NCI-H82 (cell line): ENCODE results near the gene ARHGAP15.
"Not testable (repeated sequence)": the region's sequence is repeated elsewhere in the genome, so short reads cannot be mapped to it uniquely, and the experiment has no call there.

Experiments used
- DNase-seq: peaks from one replicate; lab custom pipeline; 2025; lab: John Stamatoyannopoulos, UW

The ARHGAP15 gene

DNA sequence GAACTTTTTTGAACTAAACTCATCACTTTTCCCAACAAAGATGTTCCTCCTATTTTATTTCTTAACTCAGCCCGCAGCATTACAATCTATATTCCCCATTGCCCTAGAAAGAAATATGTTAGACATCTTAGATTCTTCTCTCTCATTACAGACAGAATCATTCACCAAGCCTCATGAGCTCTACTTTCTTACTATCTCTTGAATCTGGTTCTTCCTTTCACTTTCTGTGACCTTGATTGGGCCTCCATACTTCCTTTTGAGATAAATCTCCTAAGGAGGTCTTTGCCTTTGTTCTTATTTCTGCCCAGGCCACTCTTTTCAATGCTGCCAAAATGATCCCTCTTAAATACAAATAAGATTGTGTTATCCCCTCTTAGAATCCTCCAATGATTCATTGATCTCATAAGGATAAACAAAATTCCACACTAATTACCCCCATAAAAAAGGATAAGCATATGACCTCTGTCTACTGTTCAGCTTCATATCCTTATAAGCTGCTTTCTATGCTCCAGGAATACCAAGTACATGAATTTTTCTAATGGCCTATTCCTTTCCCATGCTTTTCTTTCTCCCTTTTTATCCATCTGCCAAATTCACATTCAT, 400.0 kb downstream of the ARHGAP15 start:
- peak; percentile 79 for DNase-seq

DNA sequence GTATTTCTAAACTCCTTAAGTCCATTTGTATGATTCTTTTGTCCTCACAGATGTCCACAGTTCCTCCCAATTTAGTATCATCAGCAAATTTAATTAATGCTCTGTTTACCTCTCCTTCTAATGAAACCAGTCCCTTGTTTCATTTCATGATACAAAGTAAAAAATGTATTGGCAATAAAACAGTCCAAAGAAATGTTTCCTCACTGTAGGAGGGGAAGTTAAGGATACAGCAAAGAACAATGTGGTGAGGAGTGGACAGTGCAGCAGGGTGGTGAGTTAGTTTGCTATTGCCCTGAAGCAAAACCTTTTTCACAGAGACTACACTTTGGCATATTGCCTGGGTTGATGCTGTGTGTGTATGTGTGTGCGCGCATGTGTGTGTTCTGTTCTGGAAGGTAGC, 401.5 kb downstream of the ARHGAP15 start:
- no peak for DNase-seq

DNA sequence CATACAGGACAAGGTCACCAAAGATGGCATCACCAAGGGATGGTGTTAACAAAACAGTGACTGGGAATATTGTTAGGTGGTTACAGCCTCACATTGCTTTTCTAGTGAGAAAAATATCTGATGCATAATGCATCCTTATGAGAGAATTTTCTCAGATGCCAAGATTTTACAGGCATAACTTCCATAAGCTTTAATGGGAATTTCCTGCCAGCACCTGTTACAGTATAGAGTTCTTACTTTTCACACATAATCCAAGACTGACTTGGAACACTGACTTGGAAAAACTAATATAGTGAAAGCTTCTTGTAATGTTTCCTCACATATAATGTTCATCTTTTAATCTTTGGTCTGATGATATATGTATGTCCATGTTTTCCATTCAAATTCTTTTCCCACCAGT, 402.8 kb downstream of the ARHGAP15 start:
- DNase-seq = no peak

DNA sequence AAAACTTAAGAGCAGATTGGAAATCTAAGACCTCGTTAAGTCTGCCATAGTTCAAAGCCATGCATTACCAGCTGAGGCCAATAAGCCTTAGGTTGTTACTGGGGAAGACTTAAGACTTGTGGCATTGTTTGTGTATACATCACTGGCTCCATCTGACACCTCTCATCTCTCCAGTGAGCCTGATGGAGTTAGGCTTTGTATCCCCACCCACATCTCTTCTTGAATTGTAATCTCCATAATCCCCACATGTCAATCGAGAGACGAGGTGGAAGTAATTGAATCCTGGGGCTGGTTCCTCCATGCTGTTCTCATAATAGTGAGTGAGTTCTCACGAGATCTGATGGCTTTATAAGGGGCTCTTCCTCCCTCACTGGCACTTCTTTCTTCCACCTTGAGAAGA, 404.6 kb downstream of the ARHGAP15 start:
- DNase-seq = peak; percentile 98

DNA sequence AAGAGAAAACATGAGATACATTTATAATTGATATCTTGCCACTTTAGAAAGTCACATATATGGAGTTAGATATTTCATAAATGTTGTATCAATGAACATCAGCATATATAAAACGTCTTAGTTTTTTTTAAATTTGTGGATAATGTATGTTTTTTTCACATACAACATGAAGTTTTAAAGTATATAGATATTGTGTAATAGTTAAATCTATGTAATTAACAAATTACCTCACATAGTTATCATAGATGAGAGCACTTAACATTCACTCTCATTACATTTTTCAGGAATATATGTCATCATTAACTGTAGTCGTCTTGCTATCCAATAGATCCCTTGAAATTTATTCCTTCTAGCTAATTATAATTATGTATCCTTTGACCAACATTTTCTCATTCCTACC, 406.6 kb downstream of the ARHGAP15 start:
- DNase-seq = no peak

DNA sequence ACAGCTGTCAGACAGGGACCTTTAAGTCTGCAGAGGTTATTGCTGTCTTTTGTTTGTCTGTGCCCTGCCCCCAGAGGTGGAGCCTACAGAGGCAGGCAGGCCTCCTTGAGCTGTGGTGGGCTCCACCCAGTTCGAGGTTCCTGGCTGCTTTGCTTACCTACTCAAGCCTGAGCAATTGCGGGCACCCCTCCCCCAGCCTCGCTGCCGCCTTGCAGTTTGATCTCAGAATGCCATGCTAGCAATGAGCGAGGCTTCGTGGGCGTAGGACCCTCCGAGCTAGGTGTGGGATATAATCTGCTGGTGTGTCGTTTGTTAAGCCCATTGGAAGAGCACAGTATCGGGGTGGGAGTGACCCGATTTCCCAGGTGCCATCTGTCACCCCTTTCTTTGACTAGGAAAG, 412.7 kb downstream of the ARHGAP15 start:
- not testable (repeated sequence) for DNase-seq

DNA sequence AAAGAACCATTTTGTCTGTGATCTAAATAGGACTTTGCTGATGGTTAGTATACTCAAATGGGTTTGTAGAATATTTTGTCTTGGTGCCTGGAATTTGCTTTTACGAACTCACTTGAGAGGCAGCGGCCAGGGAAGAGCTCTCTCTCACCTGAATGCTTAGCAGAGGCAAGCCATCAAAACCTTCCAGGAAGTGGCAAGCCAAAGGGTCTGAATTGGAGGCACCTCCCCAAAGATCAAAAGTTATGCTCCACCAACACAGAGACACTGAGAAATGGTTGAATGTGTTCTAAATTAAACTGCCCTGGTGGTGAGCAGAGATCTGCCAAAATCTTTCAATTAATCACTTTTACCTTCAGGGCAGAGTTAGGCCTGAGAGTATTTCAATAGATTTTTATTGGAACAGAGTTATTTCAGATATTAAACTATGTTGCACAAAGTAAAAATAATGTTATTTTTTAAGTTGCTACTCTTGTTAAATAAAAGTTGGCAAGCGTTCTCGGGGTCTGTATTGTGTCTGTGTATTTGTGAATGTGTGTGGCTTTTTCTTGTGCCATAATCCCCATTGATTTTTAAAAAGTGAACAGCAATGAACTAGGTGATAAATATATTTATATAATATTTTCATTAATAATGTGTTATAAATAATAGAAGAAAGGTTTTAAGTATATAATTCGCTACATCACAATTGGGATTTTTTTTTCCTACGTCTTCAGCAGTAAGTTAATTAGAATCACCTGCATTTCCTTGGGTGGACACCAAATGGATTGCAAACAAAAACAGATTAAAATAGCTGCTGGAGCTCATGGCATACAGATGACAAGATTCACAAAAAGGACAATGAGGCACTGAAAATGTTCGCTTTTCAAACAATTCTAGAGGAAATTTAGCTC, 416.1 kb downstream of the ARHGAP15 start:
- DNase-seq = no peak

DNA sequence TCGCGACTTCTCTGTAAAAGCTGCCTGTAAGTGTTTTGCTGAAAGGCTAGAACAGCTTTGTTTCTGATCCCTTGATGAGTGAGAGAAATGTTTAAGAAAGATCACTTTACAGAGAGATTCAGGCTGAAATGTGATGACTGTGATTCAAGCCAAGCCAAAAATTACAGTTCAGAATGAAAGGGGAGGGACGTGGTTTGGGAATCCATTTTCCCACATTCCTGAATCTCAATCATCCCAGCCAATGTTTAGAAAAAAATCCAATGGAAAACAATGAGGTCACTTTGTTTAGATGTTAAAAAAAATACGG, 416.7 kb downstream of the ARHGAP15 start:
- no peak for DNase-seq

DNA sequence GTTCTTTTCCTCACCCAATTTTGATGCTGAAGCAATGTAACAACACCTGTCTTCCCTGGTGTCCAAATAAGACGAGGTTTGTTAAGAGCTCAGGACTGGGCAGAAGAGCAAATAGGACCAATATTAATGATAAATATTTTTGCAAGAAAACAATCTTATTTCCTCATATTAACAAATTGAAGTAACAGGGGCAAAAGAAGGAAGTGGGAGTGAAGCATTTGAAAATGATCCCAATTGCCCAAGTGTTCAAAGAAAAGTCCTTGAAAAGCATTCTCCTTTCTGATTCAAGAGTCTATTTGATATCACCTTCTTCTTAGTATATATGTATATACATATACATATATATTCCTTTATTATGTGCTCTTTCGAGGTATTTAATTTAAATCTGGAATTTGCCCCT, 418.8 kb downstream of the ARHGAP15 start:
- DNase-seq = no peak

DNA sequence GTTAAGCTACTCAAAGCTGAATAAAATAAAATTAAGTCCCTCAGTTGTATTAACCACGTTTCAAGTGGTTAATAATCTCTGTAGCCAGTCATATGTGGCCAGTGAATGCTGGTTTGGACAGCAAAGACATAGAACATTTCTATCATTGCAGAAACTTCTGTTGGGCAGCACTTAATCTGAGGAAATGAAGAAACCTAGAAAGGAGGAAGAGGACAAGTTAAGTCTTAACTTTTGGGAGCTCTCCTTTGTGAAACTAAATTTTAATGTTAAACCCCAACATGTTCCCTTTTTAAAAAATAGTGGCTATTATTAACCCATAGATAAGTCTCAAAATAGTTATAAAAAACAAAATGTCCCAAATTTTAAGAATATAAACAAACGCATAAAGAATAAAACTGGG, 421.3 kb downstream of the ARHGAP15 start:
- no peak for DNase-seq

DNA sequence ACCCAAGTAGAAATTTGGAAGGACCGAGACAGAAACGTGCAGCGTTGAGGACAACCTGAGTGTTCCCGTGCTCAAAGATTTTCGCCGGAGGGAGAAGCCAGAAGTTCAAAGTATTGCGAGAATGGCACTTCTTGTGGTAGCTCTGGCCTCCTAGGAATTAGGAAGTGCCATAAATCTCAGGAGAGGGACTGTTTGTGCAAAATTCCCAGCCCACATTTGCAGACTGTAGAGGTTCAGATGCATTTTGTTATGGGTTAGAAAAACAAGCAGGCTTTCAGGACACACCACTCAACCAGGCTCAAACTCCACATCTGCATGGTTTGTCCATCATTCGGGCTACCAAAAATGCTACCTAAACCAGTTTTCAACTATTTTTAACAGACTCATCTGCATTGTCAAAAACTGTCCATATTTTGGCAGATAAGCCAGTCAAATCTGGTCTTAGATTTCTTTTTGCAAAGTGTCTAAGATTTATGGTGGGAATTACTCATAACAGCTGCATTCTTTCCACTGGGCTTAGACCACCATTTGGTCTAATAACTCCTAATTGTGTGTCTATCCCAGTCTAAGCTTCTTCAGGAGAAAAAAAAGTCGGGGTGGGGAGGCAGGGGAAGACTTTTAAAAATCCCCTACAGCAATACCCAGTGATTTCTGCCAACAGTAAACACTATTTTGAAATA, 422.9 kb downstream of the ARHGAP15 start:
- DNase-seq = no peak

DNA sequence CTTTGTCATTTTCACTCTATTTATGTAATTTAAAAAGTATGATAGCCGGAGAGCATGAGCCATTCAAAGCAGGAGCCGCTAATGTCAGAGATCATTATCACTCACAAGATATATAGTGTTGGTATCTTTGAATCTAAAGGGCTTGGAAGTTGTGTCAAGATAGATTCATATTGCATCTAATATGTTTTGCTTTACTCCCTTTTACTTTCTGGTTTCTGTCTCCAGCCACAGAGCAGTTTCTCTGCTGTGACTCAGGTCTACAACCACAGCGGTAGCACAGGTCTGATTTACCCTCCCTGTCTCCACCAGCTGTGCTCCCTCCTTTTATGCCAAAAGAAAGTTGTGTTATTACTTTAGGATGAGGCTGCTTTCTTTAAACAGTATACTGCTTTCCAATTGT, 424.0 kb downstream of the ARHGAP15 start:
- no peak for DNase-seq

DNA sequence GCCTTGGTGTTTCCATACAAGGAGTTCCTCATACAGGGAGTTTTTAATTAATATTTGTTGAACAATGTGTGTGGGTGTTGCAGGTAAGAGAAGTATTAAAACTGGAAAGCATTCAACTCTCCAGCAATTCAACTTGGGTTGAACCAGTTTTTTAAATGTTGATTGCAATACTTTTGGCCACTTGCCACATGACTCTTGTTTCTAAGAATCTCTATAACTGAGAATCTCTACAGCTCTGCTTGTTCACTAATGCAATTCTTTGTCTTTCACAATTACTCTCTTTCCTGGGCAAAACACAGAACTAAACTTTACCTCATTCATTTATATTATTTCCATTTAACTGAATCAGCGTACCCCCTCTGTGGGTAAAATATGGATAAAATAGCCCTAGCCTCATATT, 429.4 kb downstream of the ARHGAP15 start:
- DNase-seq = no peak

DNA sequence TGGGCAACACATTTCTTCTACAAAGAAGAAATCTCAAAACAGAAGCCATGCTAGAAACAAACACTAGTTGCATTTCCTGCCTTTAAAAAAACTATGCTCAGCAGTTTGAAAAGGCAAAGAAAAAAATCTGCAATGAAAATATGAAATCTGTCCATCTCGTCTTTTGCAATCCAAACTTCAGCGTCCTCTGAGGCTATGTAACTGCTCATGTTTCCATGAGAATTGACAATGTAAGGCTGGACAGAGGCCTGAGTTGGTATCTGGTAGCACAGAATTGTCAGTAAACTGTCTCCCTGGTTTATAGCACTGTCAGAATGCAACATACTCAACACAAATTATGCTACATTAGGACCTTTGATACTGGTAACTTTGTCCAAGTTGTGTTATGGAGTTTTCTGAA, 429.9 kb downstream of the ARHGAP15 start:
- DNase-seq = no peak

DNA sequence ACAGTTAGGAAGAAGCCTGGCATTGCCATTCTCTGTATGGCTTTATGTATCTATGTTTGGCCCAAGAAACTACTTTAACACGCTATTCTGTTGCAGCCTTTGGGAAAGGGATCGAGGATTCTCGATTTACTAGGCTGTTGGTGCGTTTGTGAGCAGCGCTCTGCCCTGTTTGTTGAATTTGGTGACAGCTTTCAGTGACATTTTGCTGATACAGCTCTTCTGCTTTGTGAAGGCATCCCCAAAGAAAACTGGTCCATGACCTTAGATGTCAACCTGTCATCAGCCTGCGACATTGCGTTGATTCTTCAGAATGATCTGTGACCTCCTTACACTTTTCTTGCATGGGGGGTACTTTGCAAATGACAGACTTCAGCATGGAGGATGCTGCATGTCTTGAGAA, 431.5 kb downstream of the ARHGAP15 start:
- DNase-seq = no peak

DNA sequence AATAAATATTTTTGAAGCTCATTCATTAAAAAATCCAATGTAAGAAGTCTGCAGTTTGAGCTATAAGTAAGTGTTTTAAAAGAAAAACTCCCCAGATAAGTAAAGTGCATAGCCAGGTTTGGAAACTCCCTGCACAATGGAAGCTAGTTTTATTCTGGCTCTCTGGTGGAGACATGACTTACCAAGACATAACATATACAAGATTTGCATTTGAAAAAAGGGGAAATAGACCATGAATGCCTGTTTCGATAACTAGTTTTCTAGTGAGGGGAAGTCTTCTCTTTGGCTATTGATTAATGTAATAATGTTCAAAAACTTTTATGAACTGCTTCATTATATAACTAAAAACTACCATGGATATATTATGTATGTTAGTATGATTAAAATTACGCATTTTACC, 435.2 kb downstream of the ARHGAP15 start:
- DNase-seq = no peak

DNA sequence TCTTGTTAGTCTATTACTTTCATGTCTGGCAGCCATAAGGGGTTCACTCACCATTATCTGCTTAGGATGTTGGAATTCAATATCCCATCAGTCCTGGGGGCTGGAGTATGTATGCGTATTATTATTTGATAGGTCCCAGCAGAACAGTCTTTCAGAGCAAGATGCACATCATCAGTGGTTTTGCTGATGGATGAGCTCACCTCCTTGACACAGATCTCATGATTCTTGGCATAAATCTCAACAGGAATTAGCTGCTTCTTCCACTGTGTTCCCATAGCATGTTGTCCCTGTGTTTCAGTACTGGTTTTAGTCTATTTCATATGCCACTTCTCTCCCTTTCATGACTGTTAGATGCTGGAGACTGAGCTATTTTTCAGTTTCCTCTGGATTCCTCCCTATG, 442.5 kb downstream of the ARHGAP15 start:
- DNase-seq = no peak

DNA sequence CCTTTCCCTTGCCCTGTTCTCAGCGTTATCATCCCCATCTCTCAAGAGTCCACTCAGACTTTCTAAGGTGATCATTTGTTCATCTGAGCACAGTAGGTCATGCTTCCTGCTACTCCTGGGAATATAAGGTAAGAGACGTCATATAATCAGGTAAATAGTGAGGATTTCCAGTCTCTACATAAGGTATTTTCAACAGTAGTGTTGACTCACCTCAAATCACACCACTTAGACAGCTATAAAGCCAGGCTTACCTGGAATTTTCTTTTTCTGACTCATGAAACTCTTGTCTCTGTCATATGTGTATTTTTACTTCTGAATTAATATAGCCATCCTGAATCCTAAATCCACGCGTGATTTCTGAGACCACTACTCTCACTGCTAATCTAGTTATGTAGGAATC, 443.2 kb downstream of the ARHGAP15 start:
- no peak for DNase-seq

DNA sequence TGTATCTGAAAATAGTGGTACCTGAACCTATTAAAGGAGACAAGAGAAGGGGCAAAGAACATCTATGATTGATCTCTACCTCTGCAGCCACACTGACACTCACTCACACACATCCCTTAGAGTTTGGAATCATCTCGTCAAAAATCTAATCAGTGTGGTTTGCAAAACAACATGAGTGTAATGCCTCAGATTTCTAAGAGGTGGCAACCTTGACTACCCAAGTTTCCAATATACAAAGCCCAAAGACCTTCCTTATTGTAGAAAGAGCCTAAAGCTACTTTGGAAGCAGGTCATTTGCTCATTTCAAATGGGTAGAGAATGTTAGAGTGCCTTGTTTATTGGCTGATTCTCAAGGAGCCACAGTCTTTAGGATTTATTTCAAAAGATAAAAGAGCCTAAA, 444.9 kb downstream of the ARHGAP15 start:
- peak; percentile 17 for DNase-seq

DNA sequence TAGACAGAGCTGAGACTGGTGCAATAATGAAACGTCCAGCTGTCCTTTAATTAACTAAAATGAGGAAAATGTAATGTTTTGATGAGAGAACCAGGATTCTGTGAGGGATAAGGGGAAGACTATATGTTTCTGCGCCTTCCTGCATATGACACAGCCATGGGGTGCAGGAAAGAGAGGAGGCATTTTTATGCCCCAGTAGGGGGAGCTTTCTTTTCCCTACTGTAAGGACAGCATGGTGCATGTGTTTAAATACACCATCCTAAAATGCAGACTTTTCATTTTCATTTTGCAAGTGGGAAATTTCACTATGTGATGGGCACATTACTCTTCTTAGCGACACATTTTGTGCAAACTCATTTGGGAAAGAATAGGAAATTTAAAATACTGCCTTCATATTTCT, 446.1 kb downstream of the ARHGAP15 start:
- DNase-seq = peak; percentile 60

DNA sequence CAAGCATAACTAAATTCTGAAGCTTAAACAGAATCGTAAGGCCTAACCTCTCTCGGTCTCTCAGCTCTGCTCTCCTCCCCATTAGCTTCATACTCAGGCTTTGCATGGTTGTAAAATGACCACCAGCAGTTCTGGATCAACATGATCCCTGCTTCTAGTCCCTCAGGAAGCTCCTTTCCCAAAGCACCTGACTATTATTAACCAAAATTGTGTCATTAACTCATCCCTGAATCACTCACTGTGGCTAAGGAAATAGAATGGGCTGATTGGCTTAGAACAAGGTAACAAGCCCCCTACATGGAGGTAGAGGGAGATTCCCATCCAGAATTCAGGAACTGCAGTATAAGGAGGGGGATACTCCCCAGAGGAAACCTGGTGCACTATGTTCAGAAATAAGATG, 448.3 kb downstream of the ARHGAP15 start:
- DNase-seq = no peak

DNA sequence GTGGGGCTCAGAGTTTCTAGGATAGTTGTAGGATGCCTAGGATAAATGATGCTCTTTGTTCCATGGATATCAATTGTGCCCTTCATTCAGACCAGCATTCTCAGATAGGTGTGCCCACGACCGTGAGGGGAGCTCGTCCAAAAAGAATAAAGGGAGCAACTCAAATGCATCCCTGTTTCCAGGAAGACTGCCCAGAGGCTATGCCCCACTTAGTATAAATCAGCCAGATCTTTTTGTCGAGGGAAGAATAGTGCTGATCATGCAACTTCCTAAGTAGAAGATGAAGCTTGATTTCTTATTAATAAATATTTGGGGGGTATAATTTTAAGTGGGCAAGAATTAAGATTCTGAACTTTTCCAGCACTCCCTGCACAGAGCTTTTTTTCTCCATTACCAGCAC, 450.2 kb downstream of the ARHGAP15 start:
- no peak for DNase-seq

DNA sequence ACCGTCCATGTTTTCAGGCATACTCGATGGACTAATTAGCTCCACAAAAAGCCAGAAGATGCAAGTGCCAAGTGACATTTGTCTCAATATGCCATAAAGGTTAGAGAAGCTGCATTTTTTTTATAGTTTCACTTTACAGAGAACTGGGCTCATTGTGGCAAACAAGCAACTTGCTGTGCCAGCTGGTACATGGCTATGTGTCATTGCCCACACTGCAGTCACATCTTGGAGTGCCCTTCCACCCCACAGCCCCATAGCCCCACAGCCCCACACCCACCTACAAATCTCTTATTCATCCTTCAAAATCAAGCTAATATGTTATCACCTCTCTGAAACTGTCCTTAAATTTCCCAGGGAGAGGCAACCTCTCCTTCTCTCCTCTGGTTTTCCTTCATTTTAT, 451.9 kb downstream of the ARHGAP15 start:
- no peak for DNase-seq
